Left ventricle myocardium inferior (tissue), 1 donor: ENCODE results near the gene PLPP7. TPM values are rescaled to one million over a fixed set of nuclear protein-coding genes. Genes with fewer than 3 reads are reported as not detected.

ENCODE experiments used
- DNase-seq: peaks from one replicate; pipeline ENCODE4 v3.0.0-alpha.2; 2020
- H3K27ac ChIP-seq: fragments of 200-600 bp; replicated peaks from 2 replicates; pipeline ENCODE4 v1.8.0; 2021
- H3K27me3 ChIP-seq: fragments of 200-600 bp; 2 replicates; pipeline ENCODE4 v1.8.0; 2021; ENCODE audit warnings: low read depth
- H3K36me3 ChIP-seq: fragments of 200-600 bp; 2 replicates; pipeline ENCODE4 v1.8.0; 2021
- H3K4me1 ChIP-seq: fragments of 200-600 bp; 2 replicates; pipeline ENCODE4 v1.8.0; 2021
- H3K4me3 ChIP-seq: fragments of 200-600 bp; 2 replicates; pipeline ENCODE4 v1.8.0; 2021; ENCODE audit warnings: mild to moderate bottlenecking, moderate library complexity
- H3K9me3 ChIP-seq: fragments of 200-600 bp; replicated peaks from 2 replicates; pipeline ENCODE4 v1.8.0; 2021
- CTCF ChIP-seq: fragments of 200-600 bp; IDR thresholded peaks from 2 replicates; pipeline ENCODE4 v1.8.0; 2021; ENCODE audit warnings: antibody characterized with exemption, mild to moderate bottlenecking, borderline replicate concordance
- intact Hi-C: fragments of 100-400 bp; cut with micrococcal nuclease; formaldehyde crosslinking; loops from one replicate; pipeline ENCODE4 v1.11.0; 2022
- total RNA-seq: library from RNA; stranded (reverse); fragmentation: NEBNext Ultra II Directional; extraction: Animal tissue kit (Norgen Biotek cat#: 25700); gene quantifications from one replicate; pipeline ENCODE4 v1.2.1, GENCODE V29; 2021
- donor health status: DM: no; HTN: yes; CAD: no; lungs with severe emphysema.

Gene PLPP7
- total RNA-seq, 1 donor from 2014 or later: 120 TPM

GRCh38 chr9:131299346-131299960 lies 9.9 kb downstream of the PLPP7 start:
- Histone ChIP-seq H3K4me3 (peak overlapping the region; percentile 10), H3K27me3 (no peaks in the 10 kb centered on the region), H3K9me3 (no peaks in the 10 kb centered on the region), H3K36me3 (peaks cover 9% of the 10 kb centered on the region), H3K27ac (peak overlapping the region; percentile 96), H3K4me1 (peaks cover 88% of the 10 kb centered on the region)
- no peak for TF ChIP-seq CTCF
- intact Hi-C loops: no loop called here
- no peak for DNase-seq

GRCh38 chr9:131299961-131300347 lies 10.4 kb downstream of the PLPP7 start:
- Histone ChIP-seq H3K4me1 (peaks cover 84% of the 10 kb centered on the region), H3K9me3 (no peaks in the 10 kb centered on the region), H3K27me3 (no peaks in the 10 kb centered on the region), H3K4me3 (peak overlapping the region; percentile 10), H3K36me3 (peaks cover 10% of the 10 kb centered on the region), H3K27ac (peak overlapping the region; percentile 96)
- no peak for TF ChIP-seq CTCF
- no peak for DNase-seq
- intact Hi-C loops: no loop called here

GRCh38 chr9:131300444-131300843 lies 10.9 kb downstream of the PLPP7 start:
- H3K4me1 ChIP-seq: peaks cover 79% of the 10 kb centered on the region
- TF ChIP-seq CTCF: no peak
- H3K4me3 ChIP-seq: no peak overlapping the region
- H3K27me3 ChIP-seq: no peaks in the 10 kb centered on the region
- intact Hi-C loops: no loop called here
- peaks cover 10% of the 10 kb centered on the region for H3K36me3 ChIP-seq
- peak overlapping the region; percentile 96 for H3K27ac ChIP-seq
- H3K9me3 ChIP-seq: no peaks in the 10 kb centered on the region
- DNase-seq: no peak

GRCh38 chr9:131302244-131303075 lies 12.9 kb downstream of the PLPP7 start:
- Histone ChIP-seq H3K27me3 (no peaks in the 10 kb centered on the region), H3K27ac (peak overlapping the region; percentile 96), H3K36me3 (peaks cover 10% of the 10 kb centered on the region), H3K9me3 (no peaks in the 10 kb centered on the region), H3K4me3 (no peak overlapping the region), H3K4me1 (peaks cover 62% of the 10 kb centered on the region)
- peak; percentile 46 for DNase-seq
- no peak for TF ChIP-seq CTCF
- intact Hi-C loops: no loop called here

GRCh38 chr9:131303381-131304321 lies 14.1 kb downstream of the PLPP7 start:
- Histone ChIP-seq H3K9me3 (no peaks in the 10 kb centered on the region), H3K36me3 (peaks cover 10% of the 10 kb centered on the region), H3K27me3 (no peaks in the 10 kb centered on the region), H3K4me3 (no peak overlapping the region), H3K4me1 (peaks cover 63% of the 10 kb centered on the region), H3K27ac (peak overlapping the region; percentile 96)
- intact Hi-C loops: no loop called here
- TF ChIP-seq CTCF: no peak
- DNase-seq: no peak
